ENCODE results near the gene TIAL1. TPM values are rescaled to one million over a fixed set of nuclear protein-coding genes. Genes with fewer than 3 reads are reported as not detected.

TIAL1 gene
- total RNA-seq, 2 donors from 2014 or later, result 34.9 to 36.1 TPM

- TF ChIP-seq, protein P1, sequence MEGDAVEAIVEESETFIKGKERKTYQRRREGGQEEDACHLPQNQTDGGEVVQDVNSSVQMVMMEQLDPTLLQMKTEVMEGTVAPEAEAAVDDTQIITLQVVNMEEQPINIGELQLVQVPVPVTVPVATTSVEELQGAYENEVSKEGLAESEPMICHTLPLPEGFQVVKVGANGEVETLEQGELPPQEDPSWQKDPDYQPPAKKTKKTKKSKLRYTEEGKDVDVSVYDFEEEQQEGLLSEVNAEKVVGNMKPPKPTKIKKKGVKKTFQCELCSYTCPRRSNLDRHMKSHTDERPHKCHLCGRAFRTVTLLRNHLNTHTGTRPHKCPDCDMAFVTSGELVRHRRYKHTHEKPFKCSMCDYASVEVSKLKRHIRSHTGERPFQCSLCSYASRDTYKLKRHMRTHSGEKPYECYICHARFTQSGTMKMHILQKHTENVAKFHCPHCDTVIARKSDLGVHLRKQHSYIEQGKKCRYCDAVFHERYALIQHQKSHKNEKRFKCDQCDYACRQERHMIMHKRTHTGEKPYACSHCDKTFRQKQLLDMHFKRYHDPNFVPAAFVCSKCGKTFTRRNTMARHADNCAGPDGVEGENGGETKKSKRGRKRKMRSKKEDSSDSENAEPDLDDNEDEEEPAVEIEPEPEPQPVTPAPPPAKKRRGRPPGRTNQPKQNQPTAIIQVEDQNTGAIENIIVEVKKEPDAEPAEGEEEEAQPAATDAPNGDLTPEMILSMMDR (IDR thresholded peaks at IDR 0.05), result no peak
- no peak for TF ChIP-seq POLR2A (IDR thresholded peaks at IDR 0.05)
- Histone ChIP-seq H3K9me3 (no peaks in the 10 kb centered on the region), H3K4me3 (no peak overlapping the region), H3K27ac (no peak overlapping the region), H3K27me3 (no peaks in the 10 kb centered on the region), H3K4me1 (no peaks in the 10 kb centered on the region), H3K36me3 (replicated peaks in 1 of 2; ENCODE audit: insufficient read depth in 1 of 2, low read depth in 2 of 2) (no peaks in the 10 kb centered on the region)
- intact Hi-C loops (cut with DNase I), result no loop called here
- DNase-seq (no peak), ATAC-seq (no peak)
- 76 to 80% methylated on average over 1 of the region's 1 CpG for WGBS, 2 donors
These were observed 70.6 kb downstream of the TIAL1 start for GRCh38 chr10:119526149-119526548.

DNA sequence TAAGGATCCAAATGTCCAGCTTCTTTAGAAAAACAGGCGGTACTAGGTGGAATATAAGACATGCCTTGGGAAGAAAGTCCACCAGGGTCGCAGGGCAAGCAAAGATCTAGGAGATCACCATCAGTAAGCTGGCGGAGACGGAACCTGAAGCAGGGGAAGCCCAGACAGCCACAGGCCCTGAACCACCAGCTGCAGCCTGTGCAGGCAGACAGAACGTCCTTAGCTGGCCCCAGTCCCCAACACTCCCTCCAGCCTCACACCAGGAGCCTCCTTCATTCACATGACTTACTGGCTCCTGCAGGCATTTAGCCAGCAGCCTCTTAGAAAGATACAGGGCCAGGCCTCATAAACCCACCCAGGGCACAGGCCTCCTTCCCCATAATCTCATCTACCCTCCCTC lies 71.6 kb downstream of the TIAL1 start:
- Histone ChIP-seq H3K4me1 (no peaks in the 10 kb centered on the region), H3K9me3 (no peaks in the 10 kb centered on the region), H3K4me3 (no peak overlapping the region), H3K36me3 (replicated peaks in 1 of 2; ENCODE audit: insufficient read depth in 1 of 2, low read depth in 2 of 2) (no peaks in the 10 kb centered on the region), H3K27me3 (no peaks in the 10 kb centered on the region), H3K27ac (no peak overlapping the region)
- no peak for TF ChIP-seq POLR2A (IDR thresholded peaks at IDR 0.05)
- TF ChIP-seq, protein P1 (IDR thresholded peaks at IDR 0.05), result no peak
- WGBS, 2 donors, result 82 to 83% methylated on average over 5 of the region's 5 CpGs
- no peak for DNase-seq
- intact Hi-C loops (cut with DNase I), result no loop called here
- ATAC-seq, result no peak

DNA sequence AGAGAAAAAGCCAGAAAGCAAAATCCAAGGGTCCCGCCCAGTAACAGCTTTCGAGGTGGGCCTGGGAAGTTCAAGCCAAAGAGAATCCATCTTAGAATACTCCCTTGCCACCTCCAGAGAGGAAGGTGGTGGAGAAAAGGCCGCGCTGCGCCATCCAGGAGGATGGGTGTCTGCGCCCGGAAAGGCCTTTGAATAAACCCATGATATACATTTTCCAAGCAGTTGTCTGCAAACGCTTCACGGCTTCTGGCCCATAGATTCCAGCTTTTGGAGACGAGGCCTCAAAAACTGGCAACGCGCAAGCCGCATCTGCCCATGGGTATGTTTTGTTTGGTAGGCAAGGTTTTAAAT lies 72.1 kb downstream of the TIAL1 start:
- 89 to 93% methylated on average over 13 of the region's 13 CpGs for WGBS, 2 donors
- intact Hi-C loops (cut with DNase I), result no loop called here
- ATAC-seq (no peak), DNase-seq (no peak)
- Histone ChIP-seq H3K9me3 (no peaks in the 10 kb centered on the region), H3K4me1 (no peaks in the 10 kb centered on the region), H3K27me3 (no peaks in the 10 kb centered on the region), H3K4me3 (no peak overlapping the region), H3K36me3 (replicated peaks in 1 of 2; ENCODE audit: insufficient read depth in 1 of 2, low read depth in 2 of 2) (no peaks in the 10 kb centered on the region), H3K27ac (no peak overlapping the region)
- no peak for TF ChIP-seq POLR2A (IDR thresholded peaks at IDR 0.05)
- TF ChIP-seq, protein P1 (IDR thresholded peaks at IDR 0.05), result no peak

DNA sequence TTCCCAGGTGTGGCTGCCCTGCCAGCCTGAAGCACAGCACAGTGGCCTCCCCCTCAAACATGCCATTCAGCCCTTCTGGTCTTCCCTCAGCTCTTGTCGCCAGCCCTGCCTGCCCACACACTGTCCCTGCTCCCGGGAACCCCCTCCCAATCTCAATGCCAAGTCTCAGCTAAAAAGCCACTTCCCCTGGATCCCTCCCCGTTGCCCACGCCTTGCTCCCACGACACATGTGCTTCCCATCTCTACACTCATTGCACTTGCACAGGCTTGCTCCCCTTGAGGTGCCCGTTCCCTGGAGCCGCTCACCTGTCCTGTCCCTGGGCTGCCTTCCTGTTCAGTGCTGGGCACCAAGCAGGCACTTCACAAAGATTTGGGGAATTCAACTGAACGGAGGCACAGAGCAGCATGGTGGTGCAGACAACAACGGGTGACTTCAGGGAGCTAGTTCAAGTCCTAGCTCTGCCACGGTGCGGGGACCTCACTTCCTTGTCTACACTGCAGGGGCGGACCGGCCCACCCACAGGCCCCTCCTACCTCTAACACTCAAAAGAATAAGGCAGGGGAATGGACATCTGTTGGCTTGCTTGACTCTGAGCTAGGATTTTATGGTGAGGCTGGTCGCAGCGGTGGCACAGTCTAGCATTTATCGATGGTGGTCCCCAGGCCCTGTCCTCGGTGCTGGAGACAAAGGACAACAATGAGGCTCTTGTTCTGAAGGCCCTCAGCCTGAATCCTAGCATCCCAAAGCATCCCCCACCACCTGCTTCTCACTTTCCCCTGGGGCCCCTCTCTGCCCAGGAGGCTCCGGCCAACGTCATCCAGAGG lies 72.7 kb downstream of the TIAL1 start:
- no peaks in the 10 kb centered on the region for H3K36me3 ChIP-seq (replicated peaks in 1 of 2; ENCODE audit: insufficient read depth in 1 of 2, low read depth in 2 of 2)
- TF ChIP-seq, protein P1 (IDR thresholded peaks at IDR 0.05), result no peak
- TF ChIP-seq POLR2A (IDR thresholded peaks at IDR 0.05), result no peak
- H3K27me3 ChIP-seq, result no peaks in the 10 kb centered on the region
- WGBS, 2 donors, result 79 to 95% methylated on average over 9 to 19 of the region's 19 CpGs
- no peak overlapping the region for H3K27ac ChIP-seq
- H3K4me1 ChIP-seq, result no peaks in the 10 kb centered on the region
- no peak for DNase-seq
- no peaks in the 10 kb centered on the region for H3K9me3 ChIP-seq
- H3K4me3 ChIP-seq, result no peak overlapping the region
- intact Hi-C loops (cut with DNase I), result no loop called here
- no peak for ATAC-seq

Other genes starting within 250 kb of the TIAL1 start
- 10 to 100 TPM; 13.2 to 21.3 TPM for gene RGS10, start 54.2 kb downstream of the TIAL1 start, total RNA-seq
- gene BAG3, start 54.4 kb upstream of the TIAL1 start, total RNA-seq, result 10 to 100 TPM; 11.9 to 17.5 TPM
- 1 to 10 TPM; 3.6 to 7.8 TPM for gene INPP5F, start 129.1 kb upstream of the TIAL1 start, total RNA-seq

Data from body of pancreas (tissue), 4 donors.